K562 (cell line): ENCODE results near the gene ASCC1.

Experiments
- ARID4B ChIP-seq: sonication (generic); formaldehyde crosslinking; IDR thresholded peaks from 2 replicates; pipeline ENCODE4 v1.8.0; 2022; ENCODE audit warnings: mild to moderate bottlenecking, missing genetic modification reagents
- ERF ChIP-seq: fragments of 450-650 bp; formaldehyde crosslinking; IDR thresholded peaks from 2 replicates; pipeline ENCODE4 v1.4.0; 2020; ENCODE audit warnings: mild to moderate bottlenecking, mixed read lengths
- ESRRA ChIP-seq: fragments of 450-650 bp; IDR thresholded peaks from 2 replicates; pipeline ENCODE4 v1.6.1; 2014; ENCODE audit warnings: low read depth, mild to moderate bottlenecking, moderate library complexity, borderline replicate concordance
- LEF1 ChIP-seq: fragments of 450-650 bp; IDR thresholded peaks from 2 replicates; pipeline ENCODE4 v1.6.1; 2016; ENCODE audit warnings: mild to moderate bottlenecking
- NFE2L1 ChIP-seq: fragments of 450-650 bp; IDR thresholded peaks from 2 replicates; pipeline ENCODE4 v1.6.1; 2016; ENCODE audit warnings: missing genetic modification characterization, low read depth, mild to moderate bottlenecking, missing compliant biosample characterization, moderate library complexity, borderline replicate concordance
- POLR2AphosphoS5 ChIP-seq: IDR thresholded peaks from 2 replicates; pipeline ENCODE4 v1.6.1; 2011; ENCODE audit warnings: mild to moderate bottlenecking, low read depth, low read length, moderate library complexity; ENCODE audit not compliant: control insufficient read depth, insufficient read depth
- TEAD4 ChIP-seq, 2 experiments: sonication (generic) in 1 of 2; formaldehyde crosslinking in 1 of 2; IDR thresholded peaks; 2 replicates each; pipeline versions ENCODE4 v1.6.1 to v1.8.0; 2012 to 2022; ENCODE audit warnings: borderline replicate concordance in 1 of 2, inconsistent platforms in 1 of 2, low read length in 1 of 2, mild to moderate bottlenecking in 1 of 2, missing genetic modification reagents in 1 of 2
- ZBTB17 ChIP-seq: fragments of 450-650 bp; formaldehyde crosslinking; IDR thresholded peaks from 2 replicates; pipeline ENCODE4 v1.4.0; 2020; ENCODE audit warnings: mild to moderate bottlenecking
- ZBTB34 ChIP-seq: fragments of 250-450 bp; sonication (Bioruptor Pico); IDR thresholded peaks from 2 replicates; pipeline ENCODE4 v1.8.0; 2021; ENCODE audit warnings: mild to moderate bottlenecking, moderate library complexity
- TF ChIP-seq, protein P1 (sequence below), 3 experiments: IDR thresholded peaks in 2 of 3; conservative IDR thresholded peaks in 1 of 3; 2 replicates each; pipeline ENCODE4 v1.5.1; 2011 to 2012; ENCODE audit warnings: low read length in 3 of 3, mild to moderate bottlenecking in 3 of 3, control low read depth in 2 of 3, improper control_type of control experiment in 1 of 3, inconsistent platforms in 1 of 3, low read depth in 1 of 3, mixed read lengths in 1 of 3, moderate library complexity in 1 of 3; ENCODE audit not compliant: insufficient read depth in 2 of 3
- TF ChIP-seq, protein P2 (sequence below), 2 experiments: fragments of 450-650 bp in 1 of 2; sonication (generic) in 1 of 2; formaldehyde crosslinking in 1 of 2; IDR thresholded peaks in 1 of 2; conservative IDR thresholded peaks in 1 of 2; 2 replicates each; pipeline versions ENCODE4 v1.6.1 to v1.8.1; 2016 to 2023; ENCODE audit warnings: mild to moderate bottlenecking in 2 of 2, moderate library complexity in 2 of 2, inconsistent platforms in 1 of 2, missing genetic modification reagents in 1 of 2

GRCh38 chr10:72088889-72089575, 127.0 kb downstream of the ASCC1 start:
- TF ChIP-seq, protein P1, sequence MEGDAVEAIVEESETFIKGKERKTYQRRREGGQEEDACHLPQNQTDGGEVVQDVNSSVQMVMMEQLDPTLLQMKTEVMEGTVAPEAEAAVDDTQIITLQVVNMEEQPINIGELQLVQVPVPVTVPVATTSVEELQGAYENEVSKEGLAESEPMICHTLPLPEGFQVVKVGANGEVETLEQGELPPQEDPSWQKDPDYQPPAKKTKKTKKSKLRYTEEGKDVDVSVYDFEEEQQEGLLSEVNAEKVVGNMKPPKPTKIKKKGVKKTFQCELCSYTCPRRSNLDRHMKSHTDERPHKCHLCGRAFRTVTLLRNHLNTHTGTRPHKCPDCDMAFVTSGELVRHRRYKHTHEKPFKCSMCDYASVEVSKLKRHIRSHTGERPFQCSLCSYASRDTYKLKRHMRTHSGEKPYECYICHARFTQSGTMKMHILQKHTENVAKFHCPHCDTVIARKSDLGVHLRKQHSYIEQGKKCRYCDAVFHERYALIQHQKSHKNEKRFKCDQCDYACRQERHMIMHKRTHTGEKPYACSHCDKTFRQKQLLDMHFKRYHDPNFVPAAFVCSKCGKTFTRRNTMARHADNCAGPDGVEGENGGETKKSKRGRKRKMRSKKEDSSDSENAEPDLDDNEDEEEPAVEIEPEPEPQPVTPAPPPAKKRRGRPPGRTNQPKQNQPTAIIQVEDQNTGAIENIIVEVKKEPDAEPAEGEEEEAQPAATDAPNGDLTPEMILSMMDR (IDR thresholded peaks at IDR 0.05 in 2 of 3, conservative IDR thresholded peaks at IDR 0.05 in 1 of 3; ENCODE audit: insufficient read depth in 2 of 3, low read depth in 1 of 3, low read length in 3 of 3) = no peak
- TF ChIP-seq ZBTB34 (no peak), POLR2AphosphoS5 (no peak), ARID4B (no peak), TEAD4 (IDR thresholded peaks at IDR 0.05; ENCODE audit: low read length) (no peak), TEAD4 (CRISPR knock-in tag; IDR thresholded peaks at IDR 0.05; ENCODE audit: borderline replicate concordance) (no peak), LEF1 (no peak), NFE2L1 (tag) (no peak), ESRRA (no peak), ERF (CRISPR knock-in tag) (no peak), ZBTB17 (CRISPR knock-in tag) (no peak)
- TF ChIP-seq, protein P2, sequence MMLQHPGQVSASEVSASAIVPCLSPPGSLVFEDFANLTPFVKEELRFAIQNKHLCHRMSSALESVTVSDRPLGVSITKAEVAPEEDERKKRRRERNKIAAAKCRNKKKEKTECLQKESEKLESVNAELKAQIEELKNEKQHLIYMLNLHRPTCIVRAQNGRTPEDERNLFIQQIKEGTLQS (IDR thresholded peaks at IDR 0.05) = no peak
- TF ChIP-seq, protein P2 (CRISPR knock-in tag; conservative IDR thresholded peaks at IDR 0.05) = no peak
